C4-2B (cell line): ENCODE measurements around the gene HDAC2.

Experiments used
- H3K27ac ChIP-seq: fragments of 450-650 bp; 2 replicates; pipeline ENCODE4 v1.5.1; 2017
- CTCF ChIP-seq: fragments of 450-650 bp; conservative IDR thresholded peaks from 2 replicates; pipeline ENCODE4 v1.5.1; 2017; ENCODE audit warnings: mild to moderate bottlenecking
- ZFX ChIP-seq: fragments of 450-650 bp; IDR thresholded peaks from 2 replicates; pipeline ENCODE4 v1.6.1; 2017

Gene HDAC2

DNA sequence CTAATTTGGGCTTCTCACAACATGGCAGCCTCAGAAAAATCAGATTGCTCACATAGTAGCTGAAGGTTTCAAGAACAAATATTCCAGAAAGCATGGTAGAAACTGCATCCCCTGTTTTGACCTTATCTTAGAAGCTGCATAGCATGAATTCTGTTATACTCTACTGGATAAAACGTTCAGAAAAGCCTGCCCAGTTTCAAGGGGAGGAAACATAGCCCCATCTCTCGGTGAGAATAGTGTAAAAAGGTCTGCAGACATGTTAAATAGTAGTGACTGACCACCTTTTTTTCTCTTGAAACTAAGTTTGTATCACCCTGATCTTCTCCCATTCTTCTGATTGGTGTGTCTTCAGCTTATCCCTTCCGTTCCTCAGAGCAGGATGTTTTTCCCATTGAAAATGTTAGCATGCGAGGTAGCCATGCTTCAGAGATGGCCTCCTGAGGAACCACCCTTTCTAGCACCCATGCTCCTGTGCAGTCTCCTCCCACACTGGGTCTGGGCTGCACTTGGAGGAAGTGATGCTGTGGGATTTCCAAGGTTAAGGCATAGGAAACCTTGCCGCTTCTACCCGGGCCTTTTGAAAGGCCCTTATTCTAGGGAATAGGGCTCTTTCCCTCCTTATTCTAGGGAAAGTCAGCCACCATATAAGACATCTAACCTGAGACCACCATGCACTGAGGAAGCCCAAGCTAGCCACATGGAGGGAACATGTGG lies 63.7 kb downstream of the HDAC2 start:
- TF ChIP-seq CTCF, result peak; percentile 11; the same call in 1 of the 2 replicates
- no peak for TF ChIP-seq ZFX
- H3K27ac ChIP-seq, result no peak overlapping the region

DNA sequence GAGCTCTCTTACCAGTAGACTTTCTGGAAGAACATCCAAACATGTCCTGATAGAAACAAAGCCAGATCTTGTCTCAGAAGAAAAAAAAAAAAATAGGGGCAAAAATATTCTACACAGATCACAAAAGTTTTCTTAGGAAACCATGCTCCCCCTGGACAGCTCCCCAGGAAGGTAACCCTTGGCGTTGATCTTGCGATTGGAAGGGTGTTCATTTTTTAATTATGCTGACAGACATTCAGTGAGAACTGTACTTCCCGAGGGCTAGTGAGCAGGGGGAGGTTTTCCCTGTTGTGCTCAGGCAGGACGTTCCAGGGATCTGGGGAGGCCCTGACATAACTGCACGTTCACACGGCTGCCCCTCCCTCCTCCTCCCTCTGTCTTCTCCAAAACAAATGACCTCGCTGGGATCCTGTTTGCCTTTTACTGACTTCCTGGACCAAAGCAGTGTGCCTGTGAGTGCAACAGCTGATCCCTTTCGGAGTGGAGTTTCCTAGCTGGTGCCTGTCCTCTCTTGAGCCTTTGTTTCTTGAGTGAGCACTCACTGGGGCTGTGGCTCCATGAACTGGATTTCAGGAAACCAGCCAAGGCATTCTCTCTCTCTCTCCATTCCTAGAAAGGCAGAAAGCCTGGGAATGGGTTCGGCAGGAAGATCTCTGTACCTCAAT lies 67.2 kb downstream of the HDAC2 start:
- TF ChIP-seq CTCF (no peak), ZFX (no peak)
- H3K27ac ChIP-seq, result peak overlapping the region; percentile 8; the same call in 1 of the 2 replicates

DNA sequence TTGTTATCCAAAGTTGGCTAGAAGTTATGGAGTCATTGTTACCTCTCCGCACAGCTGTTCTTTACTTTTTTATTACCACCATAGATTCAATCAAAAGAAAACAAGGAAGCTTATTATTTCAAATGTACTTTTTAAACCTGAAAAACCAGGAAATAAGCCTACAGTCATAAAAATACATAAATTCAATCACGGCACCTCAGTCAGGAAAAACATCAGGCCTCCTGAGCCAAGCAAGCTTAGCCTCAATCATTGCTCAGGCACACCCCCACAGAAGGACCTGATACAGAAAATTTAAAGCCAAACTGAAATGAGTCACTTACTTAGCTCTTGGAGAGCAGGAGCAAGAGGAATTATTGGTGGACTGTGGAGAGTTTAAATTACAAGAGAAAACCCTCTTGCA lies 69.5 kb downstream of the HDAC2 start:
- TF ChIP-seq ZFX (no peak), CTCF (no peak)
- no peak overlapping the region for H3K27ac ChIP-seq

GRCh38 chr6:113894712-113895674 lies 76.0 kb downstream of the HDAC2 start:
- no peak overlapping the region for H3K27ac ChIP-seq
- TF ChIP-seq ZFX (no peak), CTCF (no peak)

- TF ChIP-seq ZFX (no peak), CTCF (no peak)
- no peak overlapping the region for H3K27ac ChIP-seq
Observed at GRCh38 chr6:113893866-113894265, 77.1 kb downstream of the HDAC2 start.

DNA sequence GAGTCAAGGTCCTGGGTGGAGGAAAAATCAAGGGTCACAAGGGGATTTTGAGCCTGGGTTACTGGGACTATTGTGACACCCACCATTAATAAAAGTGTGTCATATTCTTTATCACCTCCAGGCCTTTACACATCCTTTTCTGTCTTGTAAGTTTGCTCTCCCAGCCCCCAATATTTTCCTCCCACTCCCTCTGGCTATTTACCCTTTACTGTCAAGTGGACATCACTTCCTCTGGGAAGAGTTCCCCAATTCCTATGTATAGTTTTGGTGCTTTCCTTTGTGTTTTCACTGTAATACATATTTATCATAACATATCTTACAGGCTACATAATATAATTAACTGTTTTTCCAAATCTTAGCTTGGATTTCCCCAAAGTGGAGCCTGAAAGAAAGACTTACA lies 77.5 kb downstream of the HDAC2 start:
- no peak overlapping the region for H3K27ac ChIP-seq
- TF ChIP-seq CTCF (no peak), ZFX (no peak)
